Right lung (tissue), 5 donors: Measurements from ENCODE around the gene NUDT12. TPM values are rescaled to one million over a fixed set of nuclear protein-coding genes. Genes with fewer than 3 reads are reported as not detected.
A peak's percentile ranks its signal among the peaks of the same experiment; 100 is the strongest.

Experiments used
- DNase-seq, 2 donors: peaks; one replicate each; pipeline ENCODE4 v3.0.0-alpha.2; 2013
- polyA plus RNA-seq, 5 donors: library from polyadenylated mRNA; unstranded; fragments of 120-200 nt; gene quantifications; one replicate each; pipeline versions ENCODE4 v1.2.1 to v1.2.3, GENCODE V29; 2013; ENCODE audit warnings: inconsistent platforms in 1 of 5, low replicate concordance in 1 of 5; ENCODE audit not compliant: insufficient read length in 5 of 5, insufficient read depth in 1 of 5

NUDT12 gene
- polyA plus RNA-seq, 5 donors = 13.6 to 25.1 (median 19.7) TPM

GRCh38 chr5:103542441-103542840 is 20.1 kb downstream of the NUDT12 start:
- DNase-seq = no peak

GRCh38 chr5:103541569-103541968 is 21.0 kb downstream of the NUDT12 start:
- DNase-seq = no peak

DNA sequence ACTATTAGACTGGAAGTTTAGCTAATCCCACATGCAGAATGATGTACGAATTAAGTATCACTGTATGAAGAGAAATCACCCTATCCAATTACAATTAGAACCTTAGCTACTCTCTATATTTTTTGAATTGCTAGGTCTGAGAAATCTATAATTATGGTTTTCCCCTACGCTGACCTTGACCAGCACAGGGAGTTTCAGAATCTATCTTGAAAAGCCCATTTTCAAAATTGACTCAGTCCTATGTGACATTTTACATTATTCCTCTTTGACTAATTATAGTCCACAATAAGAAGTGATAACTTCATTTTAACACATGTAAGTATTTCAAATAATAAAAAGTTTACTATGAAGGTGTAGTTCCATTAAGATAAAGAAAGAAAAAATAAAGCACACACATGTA is 21.5 kb downstream of the NUDT12 start:
- no peak for DNase-seq

DNA sequence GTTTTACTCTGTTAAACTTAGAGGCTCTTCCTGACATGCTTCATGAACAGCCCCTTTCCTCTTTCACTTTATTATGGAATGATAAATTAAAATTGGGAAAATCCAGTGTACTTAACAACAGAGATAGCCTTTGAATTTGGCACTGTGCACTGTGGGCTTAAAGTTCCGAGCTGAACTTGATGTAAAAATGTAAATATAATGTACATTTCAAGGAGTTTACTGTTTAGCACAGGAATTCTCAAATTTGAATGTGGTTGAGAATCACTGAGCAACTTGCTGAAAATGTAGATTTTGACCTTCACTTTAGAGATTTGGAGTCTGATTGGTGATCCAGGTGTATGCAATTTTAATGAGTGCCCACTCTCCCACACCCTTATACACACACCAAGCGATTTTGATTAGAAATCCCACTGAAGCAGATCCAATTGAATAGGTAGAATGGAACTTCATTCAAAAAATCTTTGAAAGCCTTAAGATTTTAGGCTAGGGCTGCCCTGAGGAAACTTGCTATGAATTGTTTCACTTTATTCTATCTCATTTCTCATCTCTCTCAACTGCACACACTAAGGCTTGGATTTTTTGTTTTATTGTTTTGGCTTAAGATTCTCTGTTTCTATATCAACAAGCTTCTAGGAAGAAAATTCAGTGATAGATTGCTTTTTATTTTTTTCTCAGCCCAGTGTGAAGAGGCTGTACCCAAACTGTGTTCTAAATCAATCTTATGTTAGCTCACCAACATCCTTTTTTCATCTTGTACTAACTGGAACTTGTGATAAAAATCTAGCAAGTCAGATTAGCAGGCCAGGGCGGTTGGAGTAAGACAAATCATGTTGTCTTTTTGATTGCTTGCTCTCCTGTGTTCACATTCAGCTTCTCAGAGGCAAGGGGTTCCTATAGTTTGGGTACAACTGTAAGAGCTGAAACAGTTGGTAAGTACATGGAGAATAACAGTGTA is 22.9 kb downstream of the NUDT12 start:
- no peak for DNase-seq

DNA sequence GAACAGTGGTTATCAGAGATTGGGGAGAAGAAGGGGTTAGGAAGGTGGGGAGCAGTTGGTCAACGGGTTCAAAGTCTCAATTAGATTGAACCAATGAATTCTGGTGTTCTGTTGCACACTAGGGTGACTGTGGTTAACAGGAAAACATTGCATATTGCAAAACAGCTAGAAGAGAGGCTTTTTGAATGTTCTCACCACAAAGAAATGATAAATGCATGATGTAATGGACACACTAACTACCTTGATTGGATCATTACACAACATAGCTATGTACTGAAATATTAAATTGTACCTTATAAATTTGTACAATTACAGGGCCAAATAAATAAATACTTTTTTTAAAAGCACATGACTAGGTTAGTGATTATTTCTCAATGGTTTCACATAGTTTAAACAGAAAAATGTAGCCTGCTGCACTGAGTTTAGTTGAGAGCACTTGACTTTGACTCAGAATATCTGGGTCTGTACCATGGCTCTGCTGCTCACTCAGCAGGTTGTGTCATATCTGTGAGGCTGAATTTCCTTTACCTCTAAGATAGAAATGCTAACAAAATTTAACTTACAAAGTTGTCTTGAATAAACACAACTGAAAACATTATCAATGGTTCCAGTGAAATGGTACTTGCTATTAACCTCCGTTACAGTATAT is 30.4 kb downstream of the NUDT12 start:
- peak in 1 of 2 donors; percentile 9 for DNase-seq

DNA sequence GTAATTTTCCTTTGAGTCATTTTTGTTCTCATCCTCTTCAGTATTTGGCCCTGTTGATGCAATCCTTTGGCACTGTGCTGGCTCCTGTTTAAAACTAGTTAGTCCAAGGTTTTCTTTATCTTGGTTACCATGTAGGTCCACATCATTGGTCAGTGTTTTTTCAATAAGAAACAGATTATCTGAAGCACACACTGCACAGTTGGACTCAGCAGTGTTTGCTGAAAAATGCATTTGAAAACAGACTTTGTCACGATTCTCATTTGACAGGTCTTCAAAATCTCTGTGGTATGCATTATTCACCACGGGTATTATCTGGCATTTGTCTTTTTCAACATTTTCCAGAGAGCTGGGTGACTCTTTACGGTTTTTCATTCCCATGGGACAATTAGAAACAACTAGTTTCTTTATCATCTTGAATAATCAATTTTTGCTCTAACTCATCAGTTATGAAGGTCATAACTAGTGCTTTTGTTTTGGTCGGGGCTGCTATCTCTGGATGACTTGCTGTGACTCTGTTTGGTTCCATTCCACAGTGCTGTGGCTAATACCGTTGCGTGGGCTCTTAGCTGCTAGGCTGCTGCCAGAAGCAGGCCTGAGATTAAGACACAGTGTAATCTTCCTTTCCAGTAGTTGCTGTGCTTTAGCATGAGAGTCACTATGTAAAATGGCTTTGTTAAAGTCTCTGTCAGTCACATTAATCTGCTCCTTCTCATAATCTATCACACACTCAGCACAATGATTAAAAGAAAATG is 36.2 kb downstream of the NUDT12 start:
- DNase-seq = no peak

DNA sequence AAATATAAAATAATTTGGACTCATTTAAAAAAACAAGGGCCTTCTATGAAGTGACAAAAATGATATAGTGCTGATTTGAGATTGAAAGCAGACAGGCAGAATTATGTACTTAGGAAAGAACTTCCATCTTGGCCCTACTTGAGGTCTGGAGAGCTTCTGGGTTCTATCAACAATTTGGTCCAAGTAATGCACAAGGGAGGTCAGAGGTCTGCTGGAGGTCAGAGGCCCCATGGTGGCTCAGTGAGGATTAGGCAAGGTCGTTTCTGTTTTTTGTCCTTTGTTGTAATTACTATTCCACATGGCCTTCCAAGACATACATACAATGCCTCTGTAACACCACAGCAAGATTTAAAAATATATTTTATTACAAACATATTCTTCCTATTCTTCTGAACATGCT is 37.2 kb downstream of the NUDT12 start:
- DNase-seq = no peak

DNA sequence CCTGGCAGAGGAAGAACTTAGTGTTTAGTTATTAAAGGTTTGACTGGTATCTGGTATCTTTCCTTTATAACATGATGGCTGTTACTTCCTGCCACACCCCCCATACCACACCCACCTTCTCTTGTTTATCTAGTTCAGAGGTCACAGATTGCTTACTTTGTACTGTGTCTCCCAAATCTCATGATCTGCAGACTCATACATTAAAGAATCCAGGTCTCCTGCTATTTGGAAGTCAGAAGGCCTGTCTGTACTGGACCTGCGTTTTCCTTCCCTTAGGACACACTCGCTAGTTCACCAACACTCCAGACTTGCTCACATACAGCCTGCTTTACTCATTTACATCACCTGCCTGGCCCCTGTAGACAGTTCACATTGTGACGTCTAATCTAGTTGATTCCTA is 39.3 kb downstream of the NUDT12 start:
- no peak for DNase-seq

DNA sequence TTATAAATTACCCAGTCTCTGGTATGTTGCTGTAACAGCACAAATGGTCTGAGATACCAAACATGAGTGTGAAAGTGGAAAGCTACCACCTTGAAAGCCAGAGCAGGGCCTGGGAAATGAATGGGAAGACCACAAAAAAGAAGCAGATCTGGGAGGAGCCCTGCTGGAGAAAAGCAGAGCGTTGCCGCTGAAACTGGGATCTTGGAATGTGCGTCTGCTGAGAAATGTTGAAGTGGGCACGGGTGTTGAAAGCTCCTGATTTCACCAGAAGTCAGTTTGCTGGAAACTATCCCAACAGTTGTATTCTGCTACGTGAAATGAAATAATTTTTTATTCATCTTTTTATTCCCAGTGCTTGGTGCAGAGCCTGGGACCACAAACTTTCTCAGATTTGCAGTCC is 40.0 kb downstream of the NUDT12 start:
- peak in 1 of 2 donors; percentile 14 for DNase-seq

GRCh38 chr5:103519550-103519949 is 43.0 kb downstream of the NUDT12 start:
- no peak for DNase-seq

- DNase-seq = no peak
Measured at GRCh38 chr5:103514371-103514770, 48.2 kb downstream of the NUDT12 start.

DNA sequence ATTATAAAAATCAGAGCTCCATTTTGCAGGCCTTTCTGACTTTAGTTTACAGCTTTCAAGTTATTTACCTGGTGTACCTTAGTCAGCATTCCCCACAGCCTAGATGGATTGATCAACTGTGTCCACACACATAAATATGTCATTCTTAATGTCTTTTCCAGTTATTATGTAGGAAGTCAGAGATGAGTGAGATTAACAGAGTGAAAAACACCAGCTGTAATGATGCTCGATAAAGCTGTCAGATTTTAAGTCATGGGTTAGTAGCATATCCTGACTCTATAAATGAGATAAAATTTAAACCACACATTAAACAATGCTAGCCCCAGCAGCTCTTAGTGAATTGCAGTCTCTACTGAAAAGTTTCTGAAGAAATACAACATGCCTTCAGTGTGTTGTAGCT is 48.9 kb downstream of the NUDT12 start:
- no peak for DNase-seq

DNA sequence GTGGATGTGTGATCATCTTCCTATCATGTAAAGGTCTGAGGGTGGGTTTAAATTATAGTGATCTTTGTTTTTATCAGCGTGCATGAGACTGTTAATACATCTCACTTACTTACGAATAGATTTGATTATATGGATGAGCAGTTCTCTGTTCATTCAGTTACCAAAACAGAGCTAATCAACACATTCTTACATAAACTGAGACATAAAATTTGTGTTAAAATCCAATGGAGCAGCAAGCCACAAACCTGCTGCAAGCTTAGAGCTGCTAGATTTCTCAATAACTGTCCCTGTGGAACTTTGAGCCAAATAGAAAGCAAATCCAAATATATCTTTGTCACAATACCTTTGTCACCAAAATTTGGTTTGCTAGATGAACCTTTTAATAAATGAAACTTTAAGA is 50.1 kb downstream of the NUDT12 start:
- DNase-seq = no peak

DNA sequence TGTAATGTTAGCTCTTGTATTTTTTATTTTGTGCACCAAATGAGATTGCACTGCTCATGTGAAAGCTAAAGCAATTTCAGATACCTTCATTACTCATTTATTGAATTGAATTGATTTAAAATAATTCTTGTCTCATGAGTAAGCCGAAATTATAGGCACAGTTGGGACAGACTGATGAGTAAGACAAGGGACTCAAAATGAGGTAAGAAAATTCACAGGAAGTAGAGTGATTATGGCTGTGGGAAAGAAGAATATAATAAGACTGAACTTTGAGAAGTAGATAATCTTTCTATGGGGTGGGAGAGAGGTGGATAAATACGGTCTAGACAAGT is 51.1 kb downstream of the NUDT12 start:
- DNase-seq = no peak

- DNase-seq = no peak
Measured at GRCh38 chr5:103510851-103511553, 51.6 kb downstream of the NUDT12 start.

DNA sequence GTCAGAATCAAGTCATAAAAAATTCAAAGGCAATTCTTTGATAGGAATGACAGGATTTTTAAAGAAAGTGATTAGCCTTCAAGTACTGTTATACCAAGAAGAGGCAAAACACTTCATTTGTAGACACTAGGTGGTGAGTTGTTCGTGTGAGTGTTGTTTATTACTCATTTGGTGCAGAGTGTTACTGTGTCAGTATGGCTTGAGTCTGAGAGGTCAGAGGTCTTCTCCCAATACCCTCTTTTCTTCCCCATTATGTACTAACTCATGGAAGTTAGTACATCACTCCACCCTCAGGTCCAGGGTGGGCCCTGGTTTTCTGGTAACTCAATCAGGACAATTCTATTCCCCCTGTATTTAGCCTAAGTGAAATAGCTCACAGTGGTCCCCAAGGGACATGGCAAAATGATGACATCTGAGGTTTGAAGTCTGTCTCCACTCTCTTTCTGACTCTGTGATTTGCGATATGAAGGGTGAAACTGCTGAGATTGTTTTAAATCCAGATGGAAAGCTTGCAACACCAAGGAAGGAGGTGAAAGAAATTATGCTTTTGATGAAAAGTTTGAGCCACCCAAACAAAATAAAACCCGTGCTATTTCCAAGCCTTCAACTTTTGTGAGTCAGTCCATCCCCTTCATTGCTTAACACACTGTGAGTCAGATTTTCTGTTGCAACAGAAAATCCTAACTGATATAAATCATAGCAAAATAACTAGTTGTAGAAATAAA is 56.8 kb downstream of the NUDT12 start:
- no peak for DNase-seq

DNA sequence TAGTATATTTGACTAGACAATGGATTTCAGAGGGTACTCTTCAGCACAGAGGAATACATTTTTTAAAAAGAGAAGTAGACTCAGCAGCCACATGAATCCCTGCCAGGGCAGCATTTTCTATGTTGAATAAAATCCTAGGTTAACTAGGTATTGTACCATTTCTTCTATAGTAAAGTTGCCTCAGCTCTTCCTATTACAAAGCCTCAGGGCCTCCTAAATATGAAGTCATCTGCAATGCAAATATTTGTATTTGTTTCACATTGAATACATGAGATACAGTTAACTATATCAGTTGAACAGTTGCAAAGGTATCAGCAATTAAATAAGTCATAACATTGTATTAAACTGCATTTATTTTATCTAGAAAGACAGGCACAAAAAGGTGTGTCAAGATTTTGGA is 59.5 kb downstream of the NUDT12 start:
- no peak for DNase-seq

DNA sequence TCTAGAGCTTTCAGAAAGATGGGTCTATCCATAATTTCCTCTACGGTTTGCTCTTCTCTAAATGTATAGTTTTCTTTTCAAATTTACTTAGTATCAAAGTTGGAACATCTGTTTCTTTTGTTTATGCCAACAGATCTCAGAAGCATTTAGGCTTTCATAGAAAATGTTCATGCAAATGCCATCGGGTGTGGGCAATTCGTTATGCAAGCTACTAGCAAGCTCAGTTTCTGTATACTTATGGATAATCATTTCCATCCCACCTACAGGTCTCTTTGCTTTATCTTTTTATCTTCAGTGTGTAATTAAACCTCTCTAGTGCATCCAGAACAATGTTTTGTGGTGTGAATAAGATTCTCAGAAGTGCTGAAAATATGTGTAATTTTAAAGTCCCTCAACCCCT is 59.9 kb downstream of the NUDT12 start:
- no peak for DNase-seq
